Measurements from ENCODE around the gene MADCAM1.

DNA sequence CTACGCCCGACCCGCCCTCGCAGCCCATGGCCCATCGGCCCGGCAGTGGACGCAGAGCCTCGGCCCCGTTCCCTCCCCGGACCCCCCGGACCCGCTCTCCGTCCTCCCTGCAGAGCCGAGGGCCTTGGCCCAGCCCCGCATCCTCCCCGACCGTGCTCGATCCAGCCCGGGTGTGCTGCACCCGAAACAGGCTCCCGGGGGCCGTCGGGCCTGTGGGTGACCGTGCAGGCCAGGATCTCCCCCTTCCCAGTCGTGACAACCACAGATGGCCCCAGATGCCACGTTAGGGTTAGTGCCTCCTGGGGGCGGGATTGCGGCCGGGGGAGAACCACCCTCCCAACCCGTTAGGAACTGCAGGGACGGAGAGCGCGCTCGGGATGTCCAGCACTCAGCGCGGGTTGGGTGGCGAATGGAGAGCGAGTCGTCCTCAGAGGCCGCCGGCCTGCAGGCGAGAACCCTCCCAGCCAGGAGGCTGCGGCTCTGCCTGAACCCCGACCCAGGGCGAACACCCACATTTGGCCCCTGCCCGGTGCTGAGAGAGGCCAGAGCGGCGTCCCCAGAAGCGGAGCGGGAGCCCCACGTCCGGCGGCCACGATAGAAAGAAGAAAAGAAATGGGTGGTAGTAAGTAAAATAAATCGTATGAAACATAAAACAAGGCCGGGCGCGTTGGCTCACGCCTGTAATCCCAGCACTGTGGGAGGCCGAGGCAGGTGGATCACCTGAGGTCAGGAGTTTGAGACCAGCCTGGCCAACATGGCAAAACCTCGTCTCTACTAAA lies 6.7 kb upstream of the MADCAM1 start:
- TF ChIP-seq CTCF (IDR thresholded peaks at IDR 0.05; ENCODE audit: low read length): no peak
- no peak for TF ChIP-seq EZH2 (optimal IDR thresholded peaks at IDR 0.05; ENCODE audit: low read depth, low read length)
